Measurements from ENCODE around the gene ITGAE. TPM values are rescaled to one million over a fixed set of nuclear protein-coding genes. Genes with fewer than 3 reads are reported as not detected.

The ITGAE gene
- total RNA-seq, 2 donors from 2014 or later: 16.2 to 27.6 TPM

GRCh38 chr17:3688852-3689261, 112.1 kb downstream of the ITGAE start:
- intact Hi-C loops (cut with DNase I): no loop called here
- TF ChIP-seq POLR2A (IDR thresholded peaks at IDR 0.05) (no peak), CTCF (IDR thresholded peaks at IDR 0.05) (no peak), POLR2AphosphoS5 (IDR thresholded peaks at IDR 0.05) (no peak)

GRCh38 chr17:3688027-3688553, 112.9 kb downstream of the ITGAE start:
- peaks cover 14% of the 10 kb centered on the region for H3K27me3 ChIP-seq (replicated peaks; ENCODE audit: insufficient read depth)
- H3K4me3 ChIP-seq: no peak overlapping the region
- no peak overlapping the region for H3K27ac ChIP-seq
- 42% methylated on average over 18 of the region's 19 CpGs for WGBS
- TF ChIP-seq CTCF (IDR thresholded peaks at IDR 0.05) (no peak), POLR2AphosphoS5 (IDR thresholded peaks at IDR 0.05) (no peak), POLR2A (IDR thresholded peaks at IDR 0.05) (no peak)
- H3K4me1 ChIP-seq (replicated peaks): no peaks in the 10 kb centered on the region
- no peaks in the 10 kb centered on the region for H3K36me3 ChIP-seq
- intact Hi-C loops (cut with DNase I): no loop called here
- no peaks in the 10 kb centered on the region for H3K9me3 ChIP-seq
- DNase-seq (ENCODE audit: low spot score): no peak

More at GRCh38 chr17:3688852-3689261, 112.1 kb downstream of the ITGAE start:
- H3K4me3 ChIP-seq: no peak overlapping the region
- no peak for DNase-seq (ENCODE audit: low spot score)
- H3K27ac ChIP-seq: no peak overlapping the region
- H3K27me3 ChIP-seq (replicated peaks; ENCODE audit: insufficient read depth): peaks cover 11% of the 10 kb centered on the region
- WGBS: 84% methylated on average over 14 of the region's 14 CpGs
- no peaks in the 10 kb centered on the region for H3K9me3 ChIP-seq
- H3K4me1 ChIP-seq (replicated peaks): no peaks in the 10 kb centered on the region
- H3K36me3 ChIP-seq: no peaks in the 10 kb centered on the region

GRCh38 chr17:3685174-3685573, 115.8 kb downstream of the ITGAE start:
- 16% methylated on average over 13 of the region's 13 CpGs for WGBS
- Histone ChIP-seq H3K27me3 (replicated peaks; ENCODE audit: insufficient read depth) (peaks cover 17% of the 10 kb centered on the region), H3K4me3 (no peak overlapping the region), H3K36me3 (no peaks in the 10 kb centered on the region), H3K9me3 (no peaks in the 10 kb centered on the region), H3K4me1 (replicated peaks) (no peaks in the 10 kb centered on the region), H3K27ac (no peak overlapping the region)
- intact Hi-C loops (cut with DNase I): no loop called here
- TF ChIP-seq POLR2A (IDR thresholded peaks at IDR 0.05) (no peak), POLR2AphosphoS5 (IDR thresholded peaks at IDR 0.05) (no peak), CTCF (IDR thresholded peaks at IDR 0.05) (no peak)
- no peak for DNase-seq (ENCODE audit: low spot score)

DNA sequence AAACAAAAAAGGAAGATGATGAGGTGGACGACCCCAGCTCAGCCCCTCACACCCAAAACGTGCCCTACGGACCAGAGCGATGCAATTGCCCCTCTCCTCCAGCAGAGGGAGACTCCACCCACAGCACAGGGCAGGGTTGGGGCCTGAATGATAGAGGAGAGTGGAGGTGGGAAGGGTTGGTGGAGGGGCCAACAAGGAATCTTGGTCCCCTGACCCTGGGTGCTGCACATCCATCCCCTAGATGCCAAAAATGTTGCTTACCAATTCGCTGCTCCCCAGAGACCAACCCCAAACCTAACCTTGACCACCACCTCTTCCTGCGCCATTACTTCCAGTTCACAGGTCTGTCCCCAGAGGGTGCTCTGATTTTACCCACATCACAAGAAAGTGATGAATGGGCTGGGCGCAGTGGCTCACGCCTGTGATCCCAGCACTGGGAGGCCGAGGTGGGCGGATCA, 117.9 kb downstream of the ITGAE start:
- no peak overlapping the region for H3K27ac ChIP-seq

More for the DNA sequence above, 117.9 kb downstream of the ITGAE start:
- TF ChIP-seq CTCF (IDR thresholded peaks at IDR 0.05) (peak; percentile 48 to 69 (median 50)), POLR2A (IDR thresholded peaks at IDR 0.05) (no peak)
- H3K4me3 ChIP-seq: no peak overlapping the region
- intact Hi-C loops (cut with DNase I): no loop called here
- no peaks in the 10 kb centered on the region for H3K4me1 ChIP-seq (replicated peaks)
- no peaks in the 10 kb centered on the region for H3K36me3 ChIP-seq
- no peak for DNase-seq (ENCODE audit: low spot score)
- 37% methylated on average over 10 of the region's 10 CpGs for WGBS
- no peaks in the 10 kb centered on the region for H3K9me3 ChIP-seq
- peaks cover 15% of the 10 kb centered on the region for H3K27me3 ChIP-seq (replicated peaks; ENCODE audit: insufficient read depth)

Data from prostate gland (tissue), 2 donors.